PC-9 (cell line): ENCODE results near the gene NFYC. TPM values are rescaled to one million over a fixed set of nuclear protein-coding genes. Genes with fewer than 3 reads are reported as not detected.

Source experiments
- BruUV-seq: library from RNA; stranded (reverse); fragments of 400-500 nt; replicated peaks from 2 replicates; lab custom pipeline; 2021; lab: Mats Ljungman, UMichigan
- CTCF ChIA-PET: fragments of 300-600 bp; sonication (Branson Sonifier 250); formaldehyde crosslinking; loops from one replicate; lab custom pipeline; 2022; ENCODE audit warnings: antibody characterized with exemption; lab: Charles Lee
- POLR2A ChIA-PET: fragments of 300-600 bp; sonication (Branson Sonifier 250); formaldehyde crosslinking; loops from one replicate; lab custom pipeline; 2022; ENCODE audit warnings: antibody characterized with exemption; ENCODE audit not compliant: unreplicated experiment; lab: Charles Lee
- DNase-seq, 2 experiments: peaks; one replicate each; pipeline versions ENCODE4 v3.0.0 to v3.0.0-alpha.2; 2015 to 2022; ENCODE audit warnings: mixed read lengths in 1 of 2
- H2AFZ ChIP-seq: fragments of 200-600 bp; sonication (generic); 2 replicates; pipeline ENCODE4 v1.8.1; 2017; ENCODE audit warnings: antibody characterized with exemption
- H3F3A ChIP-seq: fragments of 200-600 bp; sonication (generic); 2 replicates; pipeline ENCODE4 v1.8.1; 2017; ENCODE audit warnings: antibody characterized with exemption, mild to moderate bottlenecking, low read depth; ENCODE audit not compliant: insufficient read depth
- H3K27ac ChIP-seq: fragments of 200-600 bp; sonication (generic); 2 replicates; pipeline ENCODE4 v1.6.1; 2016; ENCODE audit warnings: mixed run types
- H3K27me3 ChIP-seq: fragments of 200-600 bp; sonication (generic); 2 replicates; pipeline ENCODE4 v1.6.1; 2016; ENCODE audit warnings: low read depth, mixed run types; ENCODE audit not compliant: insufficient read depth
- H3K36me3 ChIP-seq: fragments of 200-600 bp; sonication (generic); 2 replicates; pipeline ENCODE4 v1.6.1; 2016; ENCODE audit warnings: low read depth, mixed run types
- H3K4me1 ChIP-seq: fragments of 200-600 bp; sonication (generic); replicated peaks from 2 replicates; pipeline ENCODE4 v1.6.1; 2016; ENCODE audit warnings: mixed run types; ENCODE audit not compliant: insufficient read depth
- H3K4me2 ChIP-seq: fragments of 200-600 bp; sonication (generic); 2 replicates; pipeline ENCODE4 v1.6.1; 2017; ENCODE audit warnings: mixed run types
- H3K4me3 ChIP-seq: fragments of 200-600 bp; sonication (generic); 2 replicates; pipeline ENCODE4 v1.6.1; 2016; ENCODE audit warnings: mixed run types
- H3K79me2 ChIP-seq: fragments of 200-600 bp; sonication (generic); 2 replicates; pipeline ENCODE4 v1.6.1; 2017; ENCODE audit warnings: low read depth, mixed run types
- H3K9me2 ChIP-seq: fragments of 200-600 bp; sonication (generic); 2 replicates; pipeline ENCODE4 v1.8.1; 2017; ENCODE audit warnings: mild to moderate bottlenecking; ENCODE audit not compliant: insufficient read depth
- H3K9me3 ChIP-seq: fragments of 200-600 bp; sonication (generic); 2 replicates; pipeline ENCODE4 v1.8.1; 2016; ENCODE audit warnings: low read depth; ENCODE audit not compliant: insufficient read depth
- H4K20me1 ChIP-seq: fragments of 200-600 bp; sonication (generic); 2 replicates; pipeline ENCODE4 v1.8.1; 2017; ENCODE audit not compliant: insufficient read depth
- CTCF ChIP-seq: fragments of 200-600 bp; sonication (generic); conservative IDR thresholded peaks from 2 replicates; pipeline ENCODE4 v1.6.1; 2017; ENCODE audit warnings: mixed run types, antibody characterized with exemption, mild to moderate bottlenecking, moderate library complexity
- EZH2 ChIP-seq: fragments of 200-600 bp; sonication (generic); IDR thresholded peaks from 2 replicates; pipeline ENCODE4 v1.8.0; 2017; ENCODE audit warnings: antibody characterized with exemption, low read depth
- intact Hi-C: fragments of 100-400 bp; cut with micrococcal nuclease; formaldehyde crosslinking; loops from one replicate; pipeline ENCODE4 v1.10.0; 2022; ENCODE audit not compliant: unreplicated experiment
- total RNA-seq: library from RNA; stranded (reverse); gene quantifications from 2 replicates; pipeline ENCODE4 v1.2.3, GENCODE V29; 2021

Gene NFYC
- total RNA-seq, 1 experiment from 2014 or later = 91.1 TPM

- POLR2A ChIA-PET = interaction anchor here (0.6 to 0.7 kb wide), 3 partner anchors 10 to 787 kb away, joined by 3 to 6 read pairs (median 5); no protein-coding TSS in a partner anchor
- no TSS peak for BruUV-seq
- no peaks in the 10 kb centered on the region for H3K9me3 ChIP-seq
These were observed 20.2 kb downstream of the NFYC start for GRCh38 chr1:40711465-40712404.

GRCh38 chr1:40712405-40712944 is 21.0 kb downstream of the NFYC start:
- CTCF ChIA-PET = no interaction called here
- Histone ChIP-seq H3K4me3 (no peak overlapping the region), H3K4me1 (peaks cover 43% of the 10 kb centered on the region)

More at GRCh38 chr1:40711465-40712404, 20.2 kb downstream of the NFYC start:
- no peak for TF ChIP-seq CTCF
- no peak for TF ChIP-seq EZH2
- Histone ChIP-seq H3K79me2 (peaks cover 81% of the 10 kb centered on the region), H3K36me3 (no peaks in the 10 kb centered on the region), H2AFZ (no peak overlapping the region), H3K4me1 (peaks cover 43% of the 10 kb centered on the region), H3K4me2 (peak overlapping the region; percentile 86), H3F3A (peaks cover 19% of the 10 kb centered on the region), H3K9me2 (no peaks in the 10 kb centered on the region), H3K27me3 (no peaks in the 10 kb centered on the region), H4K20me1 (peaks cover 5% of the 10 kb centered on the region), H3K27ac (peak overlapping the region; percentile 68), H3K4me3 (peak overlapping the region; percentile 17; the same call in 1 of the 2 replicates)
- peak; percentile 71 to 82 for DNase-seq
- CTCF ChIA-PET = no interaction called here
- intact Hi-C loops = loop anchor here (1.0 kb wide), 1 partner anchor 19 kb away; no protein-coding TSS in a partner anchor

More at GRCh38 chr1:40712405-40712944, 21.0 kb downstream of the NFYC start:
- Histone ChIP-seq H3K79me2 (peaks cover 86% of the 10 kb centered on the region), H3K27ac (peak overlapping the region; percentile 68; the same call in 1 of the 2 replicates), H3K27me3 (no peaks in the 10 kb centered on the region), H3K36me3 (no peaks in the 10 kb centered on the region), H3K4me2 (peak overlapping the region; percentile 86; the same call in 1 of the 2 replicates), H3F3A (peaks cover 19% of the 10 kb centered on the region), H4K20me1 (peaks cover 5% of the 10 kb centered on the region), H3K9me3 (no peaks in the 10 kb centered on the region), H3K9me2 (no peaks in the 10 kb centered on the region; the same call in 1 of the 2 replicates), H2AFZ (no peak overlapping the region)
- no TSS peak for BruUV-seq
- no peak for DNase-seq
- POLR2A ChIA-PET = interaction anchor here (0.6 kb wide), 1 partner anchor 10 kb away, joined by 3 read pairs; no protein-coding TSS in a partner anchor
- TF ChIP-seq CTCF (no peak), EZH2 (no peak)
- intact Hi-C loops = no loop called here
